ENCODE results near the gene SFT2D1.
"Not testable (repeated sequence)": the region's sequence is repeated elsewhere in the genome, so short reads cannot be mapped to it uniquely, and the experiment has no call there.

Gene SFT2D1

GRCh38 chr6:166362427-166362826 lies 20.1 kb upstream of the SFT2D1 start:
- DNase-seq, result not testable (repeated sequence)

DNA sequence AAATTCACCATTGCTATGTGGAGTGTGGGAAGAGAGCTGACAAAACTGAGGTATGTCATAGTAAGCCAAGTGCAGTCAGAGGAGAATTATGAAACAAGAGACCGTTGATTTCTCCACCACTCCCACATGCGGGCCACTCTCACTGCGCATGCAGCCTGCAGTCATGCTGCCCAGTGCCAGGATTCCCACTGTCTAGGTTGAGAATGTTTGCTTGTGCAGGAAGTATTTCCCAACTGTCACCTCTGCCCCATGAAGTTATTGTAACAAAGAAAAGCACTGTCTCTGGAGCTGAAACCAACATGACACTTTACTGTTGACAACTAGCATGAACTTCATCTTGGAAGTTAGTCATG lies 18.7 kb upstream of the SFT2D1 start:
- DNase-seq, result no peak

- DNase-seq, result no peak
Measured at GRCh38 chr6:166360243-166361076, 18.1 kb upstream of the SFT2D1 start.

- no peak for DNase-seq
Measured at GRCh38 chr6:166355552-166355951, 13.2 kb upstream of the SFT2D1 start.

DNA sequence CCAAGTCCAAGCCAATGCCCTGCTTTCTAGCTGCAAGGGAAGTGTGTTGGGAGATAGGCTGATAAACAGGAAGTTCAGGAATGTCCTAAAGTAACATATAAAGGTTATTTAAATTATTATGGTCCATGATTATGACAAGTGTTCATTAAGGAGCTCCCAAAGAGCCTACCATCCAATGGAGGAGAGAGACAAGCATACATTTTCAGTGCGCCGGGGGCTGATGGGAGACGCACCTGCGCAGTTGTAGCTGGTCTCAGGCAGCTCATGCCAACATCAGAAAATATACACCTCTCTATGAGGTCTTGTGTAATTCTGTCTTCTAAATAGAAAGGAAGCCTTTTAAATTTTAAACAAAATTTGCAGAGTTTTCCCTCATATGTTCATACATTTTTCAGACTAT lies 12.6 kb upstream of the SFT2D1 start:
- no peak for DNase-seq

GRCh38 chr6:166354143-166354542 lies 11.8 kb upstream of the SFT2D1 start:
- no peak for DNase-seq

GRCh38 chr6:166353507-166353906 lies 11.2 kb upstream of the SFT2D1 start:
- DNase-seq, result no peak

- no peak for DNase-seq
Measured at GRCh38 chr6:166352923-166353322, 10.6 kb upstream of the SFT2D1 start.

DNA sequence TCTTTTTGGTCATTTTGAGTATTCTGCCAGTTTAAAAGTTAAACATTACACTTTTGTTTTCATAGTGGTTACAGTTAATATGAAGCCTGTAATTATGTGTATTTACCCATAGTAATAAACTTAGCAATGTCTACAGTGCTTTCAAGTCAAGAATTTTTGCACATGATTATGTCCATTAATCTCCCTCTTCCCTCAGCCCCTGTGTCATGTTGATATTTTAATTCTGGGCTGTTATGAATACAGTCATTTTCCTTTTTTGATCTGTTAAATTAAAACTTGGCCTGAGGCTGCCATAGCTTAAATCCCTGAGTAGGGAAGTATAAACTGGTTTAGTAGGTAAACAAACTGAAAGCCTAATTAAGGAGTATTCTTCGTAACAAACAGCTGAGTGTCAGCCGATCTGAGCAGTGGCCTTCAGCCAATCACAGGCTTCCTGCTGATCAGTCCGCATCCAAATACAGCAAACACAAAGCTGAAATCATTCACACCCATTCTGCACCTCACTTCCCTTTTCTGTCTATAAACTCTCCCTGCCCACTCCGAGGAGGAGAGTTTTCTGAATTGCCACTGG lies 9.5 kb upstream of the SFT2D1 start:
- DNase-seq, result peak; percentile 97

GRCh38 chr6:166348305-166348949 lies 6.1 kb upstream of the SFT2D1 start:
- DNase-seq, result no peak

- DNase-seq, result no peak
Measured at GRCh38 chr6:166346965-166347364, 4.6 kb upstream of the SFT2D1 start.

- no peak for DNase-seq
Measured at GRCh38 chr6:166346449-166346848, 4.1 kb upstream of the SFT2D1 start.

GRCh38 chr6:166345672-166346071 lies 3.3 kb upstream of the SFT2D1 start:
- DNase-seq, result not testable (repeated sequence)

DNA sequence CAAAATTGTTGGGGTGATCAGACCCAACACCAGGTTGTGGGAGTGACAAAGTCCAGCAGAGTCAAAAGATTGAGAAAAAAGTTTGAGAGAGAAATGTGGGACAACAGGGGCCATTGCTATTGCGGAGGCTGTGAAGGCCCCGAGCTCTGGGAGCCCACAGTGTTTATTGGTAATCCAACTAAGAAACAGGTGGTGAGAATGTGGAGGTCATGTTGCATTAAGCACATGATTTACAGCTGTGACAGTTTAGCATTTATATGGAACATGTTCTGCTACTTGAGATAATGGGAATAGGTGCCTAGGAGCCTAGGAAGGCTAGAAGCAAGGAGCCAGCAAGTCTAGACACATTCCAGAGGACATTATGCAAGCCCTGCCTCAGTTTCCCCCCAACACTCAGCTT lies 2.6 kb upstream of the SFT2D1 start:
- DNase-seq, result not testable (repeated sequence)

GRCh38 chr6:166344240-166344639 lies 1.9 kb upstream of the SFT2D1 start:
- no peak for DNase-seq

DNA sequence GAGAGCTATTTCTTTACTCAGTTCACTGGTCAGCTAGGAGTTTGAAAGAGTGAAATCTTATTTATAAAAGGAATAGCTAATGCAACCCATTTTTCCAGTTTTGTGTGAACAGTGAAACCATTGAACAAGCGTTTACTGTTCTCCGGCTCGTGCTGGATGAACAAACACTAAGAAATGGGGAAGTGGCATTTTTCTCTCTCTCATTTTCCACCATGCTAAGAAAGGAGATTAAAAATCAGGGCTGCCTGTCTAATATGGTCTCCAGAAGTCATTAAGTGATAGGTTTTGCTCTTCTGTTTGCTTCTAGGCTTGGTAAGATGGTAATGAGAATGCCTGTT lies 774 bp upstream of the SFT2D1 start:
- DNase-seq, result no peak

GRCh38 chr6:166341977-166342348 lies 382 bp downstream of the SFT2D1 start:
- DNase-seq, result no peak

DNA sequence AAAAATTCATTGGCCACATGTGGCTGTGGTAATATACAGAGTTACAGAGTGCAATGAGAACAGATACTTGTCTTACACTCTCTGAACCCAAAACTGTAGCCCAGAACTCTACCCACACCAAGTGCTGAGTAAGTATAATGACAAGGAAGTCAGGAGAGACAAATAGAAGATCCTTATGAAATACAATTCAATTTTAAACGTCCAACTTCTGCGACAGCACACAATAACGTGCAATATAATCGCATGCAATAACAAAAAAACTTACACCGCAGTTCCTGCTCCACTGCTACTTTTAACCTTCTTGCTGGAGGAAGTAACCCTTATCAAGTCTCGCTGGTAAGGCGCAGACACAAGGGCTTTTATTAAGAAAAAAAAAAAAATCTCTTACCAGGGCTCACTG lies 881 bp downstream of the SFT2D1 start:
- DNase-seq, result no peak

GRCh38 chr6:166338854-166339253 lies 3.5 kb downstream of the SFT2D1 start:
- no peak for DNase-seq

DNA sequence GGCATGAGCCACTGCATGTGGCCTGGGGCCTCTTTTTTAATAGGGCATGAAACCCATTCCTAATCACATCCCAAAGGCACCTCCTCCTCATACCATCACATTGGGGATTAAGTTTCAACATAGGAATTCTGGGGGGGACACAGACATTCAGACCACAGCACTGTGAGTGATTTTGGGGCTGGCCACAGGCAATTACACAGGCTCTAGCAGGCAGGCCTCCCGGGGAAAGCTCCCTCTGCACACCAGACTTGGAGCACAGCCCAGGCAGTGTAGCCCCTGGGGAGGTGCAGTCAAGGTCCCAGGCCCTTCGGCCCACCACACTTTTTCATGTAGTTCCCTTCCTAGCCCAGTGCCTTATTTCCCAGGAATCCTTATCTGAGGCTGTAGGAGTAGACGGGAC lies 5.5 kb downstream of the SFT2D1 start:
- DNase-seq, result no peak

GRCh38 chr6:166335378-166336302 lies 6.7 kb downstream of the SFT2D1 start:
- no peak for DNase-seq

DNA sequence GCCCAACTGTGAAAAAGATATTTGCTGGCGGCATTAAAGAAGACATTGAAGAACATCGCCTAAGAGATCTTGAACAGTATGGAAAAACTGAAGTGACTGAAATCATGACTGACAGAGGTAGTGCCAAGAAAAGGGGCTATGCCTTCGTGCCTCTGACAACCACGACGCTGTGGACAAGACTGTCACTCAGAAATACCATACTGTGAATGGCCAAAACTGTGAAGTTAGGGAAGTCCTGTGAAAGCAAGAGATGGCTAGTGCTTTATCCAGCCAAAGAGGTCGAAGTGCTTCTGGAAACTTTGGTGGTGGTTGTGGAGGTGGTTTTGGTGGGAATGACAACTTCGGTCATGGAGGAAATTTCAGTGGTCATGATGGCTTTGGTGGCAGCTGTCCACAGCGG lies 7.5 kb downstream of the SFT2D1 start:
- no peak for DNase-seq

Data from NCI-H1417 treated with DMSO at 0.1 percent for 48 hours (cell line).